IMR-90 (cell line): Measurements from ENCODE around the gene NKD1. TPM values are rescaled to one million over a fixed set of nuclear protein-coding genes. Genes with fewer than 3 reads are reported as not detected.

Experiments used
- ATAC-seq: fragments of 200-7000 bp; cut with Tn5 transposase; 2 replicates; pipeline ENCODE4 v1.9.1; 2020; ENCODE audit warnings: low read depth, mild to moderate bottlenecking, moderate library complexity
- BruUV-seq: library from RNA; stranded (reverse); fragments of 400-500 nt; replicated peaks from 2 replicates; lab custom pipeline; 2021; lab: Mats Ljungman, UMichigan
- CTCF ChIA-PET: fragments of 300-600 bp; formaldehyde crosslinking; extraction: SDS; loops from one replicate; lab custom pipeline; 2021; ENCODE audit warnings: antibody characterized with exemption; lab: Yijun Ruan, JAX
- POLR2A ChIA-PET: fragments of 300-600 bp; sonication (Branson Sonifier 250); formaldehyde crosslinking; loops from one replicate; lab custom pipeline; 2022; ENCODE audit warnings: antibody characterized with exemption; ENCODE audit not compliant: unreplicated experiment; lab: Charles Lee
- DNase-seq: peaks from one replicate; pipeline ENCODE4 v3.0.0; 2013
- H2AFZ ChIP-seq: replicated peaks from 2 replicates; pipeline ENCODE3; 2013; ENCODE audit warnings: low read length, mild to moderate bottlenecking; ENCODE audit not compliant: poor library complexity
- H2AK5ac ChIP-seq: 2 replicates; pipeline ENCODE4 v1.6.1; 2013; ENCODE audit warnings: low read depth, low read length, inconsistent platforms
- H2AK9ac ChIP-seq: replicated peaks from 2 replicates; pipeline ENCODE3; 2013; ENCODE audit warnings: mild to moderate bottlenecking, low read depth, low read length, moderate library complexity; ENCODE audit not compliant: poor library complexity
- H2BK120ac ChIP-seq: 2 replicates; pipeline ENCODE4 v1.6.1; 2013; ENCODE audit warnings: low read depth, low read length, inconsistent platforms
- H2BK15ac ChIP-seq: 3 replicates; pipeline ENCODE4 v1.6.1; 2013; ENCODE audit warnings: low read depth, low read length, inconsistent platforms
- H2BK20ac ChIP-seq: 2 replicates; pipeline ENCODE4 v1.6.1; 2013; ENCODE audit warnings: low read depth, mild to moderate bottlenecking, inconsistent platforms, low read length, moderate library complexity
- H2BK5ac ChIP-seq: 2 replicates; pipeline ENCODE4 v1.6.1; 2013; ENCODE audit warnings: mild to moderate bottlenecking, low read depth, low read length, inconsistent platforms; ENCODE audit not compliant: poor library complexity, severe bottlenecking
- H3K14ac ChIP-seq: replicated peaks from 2 replicates; pipeline ENCODE4 v1.6.1; 2013; ENCODE audit warnings: low read depth, low read length, inconsistent platforms
- H3K18ac ChIP-seq: 2 replicates; pipeline ENCODE4 v1.6.1; 2013; ENCODE audit warnings: low read depth, low read length, control low read depth
- H3K23ac ChIP-seq: 2 replicates; pipeline ENCODE4 v1.6.1; 2013; ENCODE audit warnings: low read depth, low read length, inconsistent platforms
- H3K27ac ChIP-seq: 2 replicates; pipeline ENCODE4 v1.5.1; 2013; ENCODE audit warnings: mild to moderate bottlenecking, control low read depth, low read length; ENCODE audit not compliant: insufficient read depth
- H3K27me3 ChIP-seq: 2 replicates; pipeline ENCODE4 v1.6.1; 2013; ENCODE audit warnings: low read length; ENCODE audit not compliant: control insufficient read depth, insufficient read depth
- H3K36me3 ChIP-seq: 2 replicates; pipeline ENCODE4 v1.6.1; 2013; ENCODE audit warnings: low read length, mixed read lengths; ENCODE audit not compliant: control insufficient read depth, insufficient read depth
- H3K4ac ChIP-seq: 2 replicates; pipeline ENCODE4 v1.6.1; 2013; ENCODE audit warnings: low read depth, low read length, inconsistent platforms
- H3K4me1 ChIP-seq: 2 replicates; pipeline ENCODE4 v1.6.1; 2013; ENCODE audit warnings: low read length, mixed read lengths; ENCODE audit not compliant: control insufficient read depth, insufficient read depth
- H3K4me2 ChIP-seq: 2 replicates; pipeline ENCODE4 v1.6.1; 2013; ENCODE audit warnings: low read depth, mild to moderate bottlenecking, control low read depth, low read length, moderate library complexity
- H3K4me3 ChIP-seq: 2 replicates; pipeline ENCODE4 v1.5.1; 2013; ENCODE audit warnings: low read depth, mild to moderate bottlenecking, control low read depth, low read length, moderate library complexity; ENCODE audit not compliant: insufficient read depth
- H3K56ac ChIP-seq: 2 replicates; pipeline ENCODE4 v1.6.1; 2013; ENCODE audit warnings: low read length, inconsistent platforms; ENCODE audit not compliant: insufficient read depth; ENCODE audit errors: extremely low read depth
- H3K79me1 ChIP-seq, 2 experiments: 2 replicates each; pipeline ENCODE4 v1.6.1; 2013; ENCODE audit warnings: low read length in 2 of 2, inconsistent platforms in 1 of 2, low read depth in 1 of 2
- H3K9ac ChIP-seq: 2 replicates; pipeline ENCODE4 v1.6.1; 2013; ENCODE audit warnings: low read depth, low read length, control low read depth
- H3K9me1 ChIP-seq: 2 replicates; pipeline ENCODE4 v1.6.1; 2013; ENCODE audit warnings: low read length, inconsistent platforms; ENCODE audit not compliant: insufficient read depth
- H3K9me3 ChIP-seq: 2 replicates; pipeline ENCODE4 v1.6.1; 2013; ENCODE audit warnings: low read length; ENCODE audit not compliant: control insufficient read depth, insufficient read depth
- H4K20me1 ChIP-seq: 2 replicates; pipeline ENCODE4 v1.6.1; 2013; ENCODE audit warnings: low read length, inconsistent platforms; ENCODE audit not compliant: insufficient read depth
- H4K5ac ChIP-seq: 2 replicates; pipeline ENCODE4 v1.6.1; 2013; ENCODE audit warnings: mild to moderate bottlenecking, low read depth, low read length, control low read depth
- H4K8ac ChIP-seq, 2 experiments: 2 replicates each; pipeline ENCODE4 v1.6.1; 2013; ENCODE audit warnings: low read depth in 2 of 2, low read length in 2 of 2, control low read depth in 1 of 2, inconsistent platforms in 1 of 2
- H4K91ac ChIP-seq: 2 replicates; pipeline ENCODE4 v1.6.1; 2013; ENCODE audit warnings: low read depth, low read length, inconsistent platforms; ENCODE audit not compliant: insufficient read depth
- BHLHE40 ChIP-seq: fragments of 150-350 bp; IDR thresholded peaks from 2 replicates; pipeline ENCODE4 v1.6.1; 2016; ENCODE audit warnings: mild to moderate bottlenecking, low read depth, low read length
- CEBPB ChIP-seq: IDR thresholded peaks from 2 replicates; pipeline ENCODE4 v1.6.1; 2012; ENCODE audit warnings: low read depth, low read length, improper control_type of control experiment
- ELK1 ChIP-seq: fragments of 150-350 bp; IDR thresholded peaks from 2 replicates; pipeline ENCODE4 v1.6.1; 2016; ENCODE audit warnings: low read depth, mild to moderate bottlenecking, low read length, moderate library complexity, borderline replicate concordance
- MAFK ChIP-seq: IDR thresholded peaks from 2 replicates; pipeline ENCODE4 v1.6.1; 2012; ENCODE audit warnings: low read depth, low read length, improper control_type of control experiment
- MAZ ChIP-seq: IDR thresholded peaks from 2 replicates; pipeline ENCODE4 v1.6.1; 2012; ENCODE audit warnings: low read depth, mild to moderate bottlenecking, low read length, improper control_type of control experiment, moderate library complexity, borderline replicate concordance
- MXI1 ChIP-seq: IDR thresholded peaks from 2 replicates; pipeline ENCODE4 v1.6.1; 2012; ENCODE audit warnings: low read depth, mild to moderate bottlenecking, low read length, moderate library complexity, borderline replicate concordance
- NFE2L2 ChIP-seq: fragments of 150-350 bp; IDR thresholded peaks from 2 replicates; pipeline ENCODE4 v1.6.1; 2016; ENCODE audit warnings: low read depth, mild to moderate bottlenecking, low read length
- POLR2A ChIP-seq: IDR thresholded peaks from 2 replicates; pipeline ENCODE4 v1.6.1; 2012; ENCODE audit warnings: mild to moderate bottlenecking, low read depth, low read length
- RCOR1 ChIP-seq: IDR thresholded peaks from 2 replicates; pipeline ENCODE4 v1.6.1; 2012; ENCODE audit warnings: mild to moderate bottlenecking, low read length, improper control_type of control experiment; ENCODE audit not compliant: insufficient replicate concordance
- RFX5 ChIP-seq: IDR thresholded peaks from 2 replicates; pipeline ENCODE4 v1.8.0; 2012; ENCODE audit warnings: low read depth, mild to moderate bottlenecking, low read length, moderate library complexity
- SMC3 ChIP-seq: fragments of 150-350 bp; IDR thresholded peaks from 2 replicates; pipeline ENCODE4 v1.6.1; 2016; ENCODE audit warnings: low read depth, mild to moderate bottlenecking, antibody characterized with exemption, low read length, moderate library complexity
- WGBS, 2 experiments: methylation state at CpG; one replicate each; pipeline versions ENCODE4 v1.1.5 to v1.1.7; 2013; ENCODE audit warnings: missing lambda C conversion rate in 2 of 2; ENCODE audit not compliant: insufficient read length in 1 of 2; ENCODE audit errors: extremely low coverage in 2 of 2; 5-methylcytosine and 5-hydroxymethylcytosine counted together
- dilution Hi-C: fragments of 300-500 bp; cut with HindIII; formaldehyde crosslinking; loops from one replicate; pipeline ENCODE4 v1.14.3; 2018; ENCODE audit warnings: low sequenced_read_pairs; ENCODE audit not compliant: unreplicated experiment
- in situ Hi-C: fragments of 300-500 bp; cut with MboI; formaldehyde crosslinking; loops from 3 replicates; pipeline ENCODE4 v1.14.3; 2019; ENCODE audit warnings: low sequenced_read_pairs, inconsistent platforms, mixed read lengths
- intact Hi-C: fragments of 100-400 bp; cut with micrococcal nuclease; formaldehyde crosslinking; loops from 2 replicates; pipeline ENCODE4 v1.10.0; 2022
- polyA plus RNA-seq, 3 experiments: library from polyadenylated mRNA; depleted of rRNA; stranded (reverse); fragments of >200 nt; gene quantifications; 2 replicates each; pipeline ENCODE4 v1.2.3, GENCODE V29; 2012; ENCODE audit warnings: low replicate concordance in 1 of 3
- total RNA-seq: library from RNA; depleted of rRNA; stranded (reverse); fragments of >200 nt; gene quantifications from 2 replicates; pipeline ENCODE4 v1.2.3, GENCODE V29; 2012
- TF ChIP-seq, protein P1 (sequence below): fragments of 150-350 bp; IDR thresholded peaks from 2 replicates; pipeline ENCODE4 v1.6.1; 2017; ENCODE audit warnings: mild to moderate bottlenecking, antibody characterized with exemption, low read length, low read depth

The NKD1 gene
- total and polyA plus RNA-seq, 2 of the 4 experiments (the other 2 are of a cell fraction): not detected

- no peak for DNase-seq
- H4K8ac ChIP-seq: no peak overlapping the region
- no peaks in the 10 kb centered on the region for H4K20me1 ChIP-seq
- CTCF ChIA-PET: no interaction called here
- in situ Hi-C loops: loop anchor here (10.0 to 25.0 kb wide), 2 partner anchors 288 to 450 kb away; no protein-coding TSS in a partner anchor
- TF ChIP-seq MAFK: no peak
- TF ChIP-seq CEBPB: no peak
- TF ChIP-seq ELK1: no peak
- TF ChIP-seq RFX5: no peak
- TF ChIP-seq POLR2A: no peak
- no peak for TF ChIP-seq NFE2L2
- TF ChIP-seq BHLHE40: no peak
- no peak for TF ChIP-seq MAZ
- TF ChIP-seq SMC3: no peak
- no peak for TF ChIP-seq RCOR1
- TF ChIP-seq, protein P1, sequence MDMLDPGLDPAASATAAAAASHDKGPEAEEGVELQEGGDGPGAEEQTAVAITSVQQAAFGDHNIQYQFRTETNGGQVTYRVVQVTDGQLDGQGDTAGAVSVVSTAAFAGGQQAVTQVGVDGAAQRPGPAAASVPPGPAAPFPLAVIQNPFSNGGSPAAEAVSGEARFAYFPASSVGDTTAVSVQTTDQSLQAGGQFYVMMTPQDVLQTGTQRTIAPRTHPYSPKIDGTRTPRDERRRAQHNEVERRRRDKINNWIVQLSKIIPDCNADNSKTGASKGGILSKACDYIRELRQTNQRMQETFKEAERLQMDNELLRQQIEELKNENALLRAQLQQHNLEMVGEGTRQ: no peak
- TF ChIP-seq MXI1: no peak
- dilution Hi-C loops: no loop called here
- H3K9me3 ChIP-seq: no peaks in the 10 kb centered on the region; the same call in 1 of the 2 replicates
- peak overlapping the region; percentile 39 for H2AK9ac ChIP-seq
- no TSS peak for BruUV-seq
- H2BK20ac ChIP-seq: no peak overlapping the region
- H2AFZ ChIP-seq: no peak overlapping the region
- no peak overlapping the region for H3K4me2 ChIP-seq
- H3K4me3 ChIP-seq: no peak overlapping the region
- H3K36me3 ChIP-seq: no peaks in the 10 kb centered on the region
- H2BK15ac ChIP-seq: no peak overlapping the region
- H3K18ac ChIP-seq: no peak overlapping the region
- no peak for ATAC-seq
- H3K27ac ChIP-seq: no peak overlapping the region
- no peaks in the 10 kb centered on the region for H3K9me1 ChIP-seq
- no peak overlapping the region for H3K23ac ChIP-seq
- no peak overlapping the region for H4K5ac ChIP-seq
- no peaks in the 10 kb centered on the region for H3K79me1 ChIP-seq
- H3K4me1 ChIP-seq: no peaks in the 10 kb centered on the region
- H2AK5ac ChIP-seq: no peak overlapping the region
- WGBS, 2 experiments: 80% methylated on average over 3 of the region's 10 CpGs; no CpG with 5 or more reads in 1 of the 2 experiments
- H4K91ac ChIP-seq: no peak overlapping the region
- H3K9ac ChIP-seq: no peak overlapping the region
- intact Hi-C loops: no loop called here
- H3K14ac ChIP-seq: no peak overlapping the region
- POLR2A ChIA-PET: no interaction called here
- H3K4ac ChIP-seq: no peak overlapping the region
- H2BK120ac ChIP-seq: no peak overlapping the region
- no peak overlapping the region for H3K56ac ChIP-seq
- H2BK5ac ChIP-seq: no peak overlapping the region
- no peaks in the 10 kb centered on the region; the same call in 1 of the 2 replicates for H3K27me3 ChIP-seq
Measured at GRCh38 chr16:50662306-50662940, 114.2 kb downstream of the NKD1 start.
